Endothelial cell of umbilical vein (primary cell): ENCODE measurements around the gene DGKG. TPM values are rescaled to one million over a fixed set of nuclear protein-coding genes. Genes with fewer than 3 reads are reported as not detected.

ENCODE experiments used
- BruUV-seq: library from RNA; stranded (reverse); fragments of 400-500 nt; replicated peaks from 2 replicates; lab custom pipeline; 2021; lab: Mats Ljungman, UMichigan
- CTCF ChIA-PET: fragments of 300-600, 350-600 bp; sonication (Branson Sonifier 250); formaldehyde crosslinking; loops from one replicate; lab custom pipeline; 2021; ENCODE audit warnings: antibody characterized with exemption, inconsistent platforms; lab: Charles Lee
- POLR2A ChIA-PET: fragments of 300-600, 350-600 bp; sonication (Branson Sonifier 250); formaldehyde crosslinking; loops from one replicate; lab custom pipeline; 2021; ENCODE audit warnings: antibody characterized with exemption, inconsistent platforms; lab: Charles Lee
- DNase-seq: peaks from one replicate; pipeline ENCODE4 v3.0.0-alpha.2; 2011; ENCODE audit warnings: low read depth, low spot score
- FAIRE-seq: peaks from 2 replicates; lab custom pipeline; 2011; peaks lifted over from hg19 to GRCh38; lab: Jason Lieb, UNC
- H2AFZ ChIP-seq: 2 replicates; pipeline ENCODE4 v1.6.0; 2012; ENCODE audit warnings: low read depth, low read length, control low read depth, inconsistent platforms
- H3K27ac ChIP-seq: 2 replicates; pipeline ENCODE4 v1.5.1; 2011; ENCODE audit warnings: low read depth, mild to moderate bottlenecking, control low read depth, low read length, moderate library complexity; ENCODE audit not compliant: insufficient read depth
- H3K27me3 ChIP-seq, 2 experiments: 2 replicates each; pipeline versions ENCODE4 v1.6.0 to v1.6.1; 2011; ENCODE audit warnings: low read length in 2 of 2, mixed read lengths in 1 of 2; ENCODE audit not compliant: control insufficient read depth in 2 of 2, insufficient read depth in 2 of 2
- H3K36me3 ChIP-seq, 2 experiments: 2 replicates in 1 of 2; 3 replicates in 1 of 2; pipeline ENCODE4 v1.5.1; 2011; ENCODE audit warnings: low read length in 2 of 2, mild to moderate bottlenecking in 1 of 2, moderate library complexity in 1 of 2; ENCODE audit not compliant: control insufficient read depth in 2 of 2, insufficient read depth in 2 of 2; ENCODE audit errors: extremely low read depth in 1 of 2
- H3K4me1 ChIP-seq: 3 replicates; pipeline ENCODE4 v1.5.1; 2011; ENCODE audit warnings: mild to moderate bottlenecking, low read length; ENCODE audit not compliant: control insufficient read depth, insufficient read depth; ENCODE audit errors: extremely low read depth
- H3K4me2 ChIP-seq: 2 replicates; pipeline ENCODE4 v1.6.1; 2011; ENCODE audit warnings: low read length, control low read depth, mixed read lengths; ENCODE audit not compliant: insufficient read depth
- H3K4me3 ChIP-seq, 3 experiments: fragments of 200-600 bp in 1 of 3; sonication (generic), shearing (Covaris generic) in 1 of 3; replicated peaks in 1 of 3; 2 replicates each; pipeline ENCODE4 v1.5.1; 2011 to 2016; ENCODE audit warnings: control low read depth in 3 of 3, low read length in 3 of 3, mild to moderate bottlenecking in 2 of 3, inconsistent platforms in 1 of 3, low read depth in 1 of 3, moderate library complexity in 1 of 3; ENCODE audit not compliant: insufficient read depth in 1 of 3
- H3K79me2 ChIP-seq: 2 replicates; pipeline ENCODE4 v1.6.0; 2012; ENCODE audit warnings: low read length, inconsistent platforms; ENCODE audit not compliant: control insufficient read depth, insufficient read depth
- H3K9ac ChIP-seq: replicated peaks from 2 replicates; pipeline ENCODE3; 2011; ENCODE audit warnings: low read length, control low read depth; ENCODE audit not compliant: insufficient read depth; ENCODE audit errors: extremely low read depth
- H3K9me1 ChIP-seq: replicated peaks from 3 replicates; pipeline ENCODE4 v1.6.0; 2011; ENCODE audit warnings: mild to moderate bottlenecking, low read length; ENCODE audit not compliant: control insufficient read depth, insufficient read depth; ENCODE audit errors: extremely low read depth
- H3K9me3 ChIP-seq: replicated peaks from 2 replicates; pipeline ENCODE4 v1.5.1; 2012; ENCODE audit warnings: low read length, inconsistent platforms; ENCODE audit not compliant: control insufficient read depth, insufficient read depth
- H4K20me1 ChIP-seq: replicated peaks from 2 replicates; pipeline ENCODE3; 2011; ENCODE audit warnings: mild to moderate bottlenecking, low read length; ENCODE audit not compliant: control insufficient read depth, insufficient read depth; ENCODE audit errors: extremely low read depth
- EZH2 ChIP-seq: IDR thresholded peaks from 2 replicates; pipeline ENCODE4 v1.6.1; 2012; ENCODE audit warnings: borderline replicate concordance, low read depth, mild to moderate bottlenecking, moderate library complexity, low read length, inconsistent platforms; ENCODE audit not compliant: severe bottlenecking
- FOS ChIP-seq: IDR thresholded peaks from 2 replicates; pipeline ENCODE4 v1.6.1; 2011; ENCODE audit warnings: mild to moderate bottlenecking, low read length, moderate library complexity, borderline replicate concordance; ENCODE audit not compliant: insufficient read depth
- GATA2 ChIP-seq: IDR thresholded peaks from 2 replicates; pipeline ENCODE4 v1.7.0; 2011; ENCODE audit warnings: low read depth, mild to moderate bottlenecking, moderate library complexity, mixed read lengths, low read length; ENCODE audit not compliant: insufficient read length, insufficient read depth
- JUN ChIP-seq: IDR thresholded peaks from 2 replicates; pipeline ENCODE4 v1.6.1; 2011; ENCODE audit warnings: borderline replicate concordance, low read depth; ENCODE audit not compliant: insufficient read length, insufficient read depth
- MYC ChIP-seq: IDR thresholded peaks from one replicate; pipeline ENCODE4 v1.6.1; 2011; ENCODE audit warnings: mild to moderate bottlenecking, low read depth, low read length
- POLR2A ChIP-seq: IDR thresholded peaks from 2 replicates; pipeline ENCODE4 v1.6.1; 2012; ENCODE audit warnings: low read depth, mild to moderate bottlenecking, control low read depth, low read length
- POLR2AphosphoS5 ChIP-seq: IDR thresholded peaks from 2 replicates; pipeline ENCODE4 v1.6.1; 2012; ENCODE audit warnings: low read depth, mild to moderate bottlenecking, control low read depth, low read length, moderate library complexity; ENCODE audit not compliant: insufficient read depth
- dilution Hi-C: fragments of 300-500 bp; cut with MboI; formaldehyde crosslinking; loops from one replicate; pipeline ENCODE4 v1.15.0; 2019; ENCODE audit warnings: low sequenced_read_pairs; ENCODE audit not compliant: extremely low pct_ligation_motif_present
- intact Hi-C: fragments of 100-400 bp; cut with micrococcal nuclease; formaldehyde crosslinking; loops from one replicate; pipeline ENCODE4 v1.10.0; 2022
- polyA plus RNA-seq, 4 experiments: library from polyadenylated mRNA; depleted of rRNA in 3 of 4; stranded (reverse) in 3 of 4; unstranded in 1 of 4; fragments of >200 nt; gene quantifications; 2 replicates each; pipeline versions ENCODE4 v1.2.1 to v1.2.3, GENCODE V29; 2011 to 2012; ENCODE audit warnings: missing spikeins in 1 of 4
- total RNA-seq: library from RNA; stranded (reverse); gene quantifications from 2 replicates; pipeline ENCODE4 v1.2.3, GENCODE V29; 2021
- TF ChIP-seq, protein P1 (sequence below): IDR thresholded peaks from 2 replicates; pipeline ENCODE4 v1.6.1; 2011; ENCODE audit not compliant: insufficient read depth, insufficient read length
- TF ChIP-seq, protein P2 (sequence below), 2 donors: IDR thresholded peaks; 1 replicate in 1 of 2; 2 replicates in 1 of 2; pipeline ENCODE4 v1.5.1; 2011; ENCODE audit warnings: low read length in 2 of 2, mild to moderate bottlenecking in 2 of 2, moderate library complexity in 2 of 2, control low read depth in 1 of 2, inconsistent platforms in 1 of 2, low read depth in 1 of 2; ENCODE audit not compliant: insufficient read depth in 1 of 2; ENCODE audit errors: extremely low read depth in 1 of 2

DGKG gene
- total and polyA plus RNA-seq, 2 donors (not counting 3 experiments of a cell fraction or from before 2014, with no cell fraction given), result not detected

DNA sequence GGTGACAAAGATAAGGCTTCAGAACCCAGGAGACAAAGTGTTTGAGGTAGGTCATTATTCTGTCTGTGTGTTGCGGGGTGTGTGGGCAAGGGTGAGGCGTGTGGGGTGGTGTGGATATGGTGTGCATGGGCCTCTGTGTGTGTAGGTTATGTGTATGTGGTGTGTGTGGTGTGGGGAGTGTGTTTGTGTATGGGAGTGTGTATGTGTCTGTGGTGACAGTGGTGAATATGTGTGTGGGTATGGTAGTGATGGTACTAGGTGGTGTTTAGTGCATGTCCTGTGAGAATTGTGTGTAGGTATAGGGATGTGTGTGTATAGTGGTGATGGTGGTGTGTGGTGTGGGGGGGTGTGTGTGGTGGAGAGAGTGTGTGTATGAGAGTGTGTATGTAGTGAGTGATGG is 236.9 kb downstream of the DGKG start:
- Histone ChIP-seq H3K9ac (no peak overlapping the region), H3K79me2 (no peaks in the 10 kb centered on the region), H3K4me3 (no peak overlapping the region), H3K4me1 (no peaks in the 10 kb centered on the region), H2AFZ (no peak overlapping the region), H3K27ac (no peak overlapping the region), H3K36me3 (no peaks in the 10 kb centered on the region), H3K9me3 (no peaks in the 10 kb centered on the region), H3K4me2 (no peak overlapping the region), H4K20me1 (no peaks in the 10 kb centered on the region), H3K27me3 (peaks cover 5 to 7% of the 10 kb centered on the region in 2 experiments), H3K9me1 (no peaks in the 10 kb centered on the region)
- dilution Hi-C loops, result no loop called here
- BruUV-seq, result no TSS peak
- intact Hi-C loops, result no loop called here
- DNase-seq, result no peak
- POLR2A ChIA-PET, result no interaction called here
- no peak for TF ChIP-seq FOS
- no peak for TF ChIP-seq MYC
- TF ChIP-seq, protein P1, sequence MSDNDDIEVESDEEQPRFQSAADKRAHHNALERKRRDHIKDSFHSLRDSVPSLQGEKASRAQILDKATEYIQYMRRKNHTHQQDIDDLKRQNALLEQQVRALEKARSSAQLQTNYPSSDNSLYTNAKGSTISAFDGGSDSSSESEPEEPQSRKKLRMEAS, result no peak
- TF ChIP-seq POLR2AphosphoS5, result no peak
- no peak for TF ChIP-seq JUN
- no peak for TF ChIP-seq GATA2
- CTCF ChIA-PET, result no interaction called here
- FAIRE-seq, result no peak

DNA sequence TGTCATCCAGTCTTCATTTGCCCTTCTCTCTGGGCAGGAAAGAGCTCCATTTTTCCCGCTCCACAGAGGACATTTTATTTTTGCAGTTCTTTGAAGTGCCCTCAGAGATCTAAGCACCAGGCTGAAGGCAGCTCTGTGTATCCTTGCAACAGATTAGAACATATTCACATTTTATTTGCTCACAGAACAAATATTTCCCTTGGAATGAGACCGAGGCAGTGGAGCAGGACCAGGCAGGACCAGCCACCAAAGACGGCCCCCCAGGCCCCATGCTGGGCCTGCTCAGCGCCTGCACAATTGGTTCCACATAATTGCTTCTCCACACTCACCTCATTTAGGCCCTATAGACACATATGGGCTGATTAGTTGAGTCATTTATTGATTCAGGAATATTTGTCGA is 237.4 kb downstream of the DGKG start:
- H3K79me2 ChIP-seq, result no peaks in the 10 kb centered on the region
- no peaks in the 10 kb centered on the region for H4K20me1 ChIP-seq
- no peak overlapping the region for H2AFZ ChIP-seq
- H3K9ac ChIP-seq, result no peak overlapping the region
- dilution Hi-C loops (no loop called here), intact Hi-C loops (no loop called here)
- peaks cover 10 to 11% of the 10 kb centered on the region in 2 experiments for H3K27me3 ChIP-seq
- no peaks in the 10 kb centered on the region for H3K36me3 ChIP-seq
- DNase-seq, result no peak
- no peaks in the 10 kb centered on the region for H3K9me1 ChIP-seq
- CTCF ChIA-PET, result no interaction called here
- no peaks in the 10 kb centered on the region for H3K4me1 ChIP-seq
- TF ChIP-seq GATA2 (no peak), MYC (no peak), FOS (no peak), POLR2A (no peak), JUN (no peak), POLR2AphosphoS5 (no peak), EZH2 (no peak)
- TF ChIP-seq, protein P2, sequence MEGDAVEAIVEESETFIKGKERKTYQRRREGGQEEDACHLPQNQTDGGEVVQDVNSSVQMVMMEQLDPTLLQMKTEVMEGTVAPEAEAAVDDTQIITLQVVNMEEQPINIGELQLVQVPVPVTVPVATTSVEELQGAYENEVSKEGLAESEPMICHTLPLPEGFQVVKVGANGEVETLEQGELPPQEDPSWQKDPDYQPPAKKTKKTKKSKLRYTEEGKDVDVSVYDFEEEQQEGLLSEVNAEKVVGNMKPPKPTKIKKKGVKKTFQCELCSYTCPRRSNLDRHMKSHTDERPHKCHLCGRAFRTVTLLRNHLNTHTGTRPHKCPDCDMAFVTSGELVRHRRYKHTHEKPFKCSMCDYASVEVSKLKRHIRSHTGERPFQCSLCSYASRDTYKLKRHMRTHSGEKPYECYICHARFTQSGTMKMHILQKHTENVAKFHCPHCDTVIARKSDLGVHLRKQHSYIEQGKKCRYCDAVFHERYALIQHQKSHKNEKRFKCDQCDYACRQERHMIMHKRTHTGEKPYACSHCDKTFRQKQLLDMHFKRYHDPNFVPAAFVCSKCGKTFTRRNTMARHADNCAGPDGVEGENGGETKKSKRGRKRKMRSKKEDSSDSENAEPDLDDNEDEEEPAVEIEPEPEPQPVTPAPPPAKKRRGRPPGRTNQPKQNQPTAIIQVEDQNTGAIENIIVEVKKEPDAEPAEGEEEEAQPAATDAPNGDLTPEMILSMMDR (IDR thresholded peaks at IDR 0.05; ENCODE audit: extremely low read depth in 1 of 2, insufficient read depth in 1 of 2, low read depth in 1 of 2, low read length in 2 of 2), result no peak
- TF ChIP-seq, protein P1, result no peak
- no peak overlapping the region for H3K4me3 ChIP-seq
- H3K9me3 ChIP-seq, result no peaks in the 10 kb centered on the region
- H3K4me2 ChIP-seq, result no peak overlapping the region
- POLR2A ChIA-PET, result no interaction called here
- BruUV-seq, result no TSS peak
- no peak for FAIRE-seq
- no peak overlapping the region for H3K27ac ChIP-seq
